HuH-7.5 (cell line): ENCODE measurements around the gene ANKS3.

Experiments used
- DNase-seq: peaks from one replicate; pipeline ENCODE4 v3.0.0; 2011; ENCODE audit warnings: low spot score

ANKS3 gene

GRCh38 chr16:4734063-4734729 lies at the start of gene ANKS3, which contains the start of gene DNAAF8:
ANKS3 (minus strand) TSS chr16:4734271; CDS start chr16:4730149, 4,122 bp downstream.
DNAAF8 (plus strand) TSS chr16:4734537; CDS start chr16:4736515, 1,978 bp downstream.
- DNase-seq, result peak; percentile 95

GRCh38 chr16:4783251-4783950 lies 49.3 kb upstream of the ANKS3 start:
- DNase-seq, result no peak

GRCh38 chr16:4780235-4780634 lies 46.2 kb upstream of the ANKS3 start:
- DNase-seq, result no peak

GRCh38 chr16:4778050-4778392 lies 44.0 kb upstream of the ANKS3 start:
- DNase-seq, result no peak

- no peak for DNase-seq
Measured at GRCh38 chr16:4777339-4778049, 43.4 kb upstream of the ANKS3 start.

GRCh38 chr16:4776141-4776705 lies 42.2 kb upstream of the ANKS3 start:
- DNase-seq, result no peak

GRCh38 chr16:4775005-4775404 lies 40.9 kb upstream of the ANKS3 start:
- DNase-seq, result no peak

GRCh38 chr16:4772351-4772750 lies 38.3 kb upstream of the ANKS3 start:
- no peak for DNase-seq

- DNase-seq, result no peak
Measured at GRCh38 chr16:4771646-4772045, 37.6 kb upstream of the ANKS3 start.

GRCh38 chr16:4769306-4769638 lies 35.2 kb upstream of the ANKS3 start:
- no peak for DNase-seq

- peak; percentile 94 for DNase-seq
Measured at GRCh38 chr16:4768549-4769305, 34.7 kb upstream of the ANKS3 start.

- DNase-seq, result no peak
Measured at GRCh38 chr16:4767872-4768548, 33.9 kb upstream of the ANKS3 start.

- peak; percentile 92 for DNase-seq
Measured at GRCh38 chr16:4766875-4767628, 33.0 kb upstream of the ANKS3 start, which contains the start of gene ZNF500. ZNF500 (minus strand) TSS chr16:4767162; CDS start chr16:4765978, 1,184 bp downstream.

GRCh38 chr16:4765511-4766474 lies 31.7 kb upstream of the ANKS3 start:
- no peak for DNase-seq

- DNase-seq, result no peak
Measured at GRCh38 chr16:4763791-4764190, 29.7 kb upstream of the ANKS3 start.

GRCh38 chr16:4762205-4762604 lies 28.1 kb upstream of the ANKS3 start:
- no peak for DNase-seq

GRCh38 chr16:4760221-4760910 lies 26.3 kb upstream of the ANKS3 start:
- DNase-seq, result no peak

- no peak for DNase-seq
Measured at GRCh38 chr16:4755687-4756086, 21.6 kb upstream of the ANKS3 start.

- no peak for DNase-seq
Measured at GRCh38 chr16:4754865-4755264, 20.8 kb upstream of the ANKS3 start.
